Midbrain (tissue), 1 donor: ENCODE measurements around the gene MB21D2.
A peak's percentile ranks its signal among the peaks of the same experiment; 100 is the strongest.
"Not testable (repeated sequence)": the region's sequence is repeated elsewhere in the genome, so short reads cannot be mapped to it uniquely, and the experiment has no call there.

ENCODE experiments used
- DNase-seq: peaks from one replicate; lab custom pipeline; 2025; lab: John Stamatoyannopoulos, UW

The MB21D2 gene

GRCh38 chr3:192917404-192918274 lies at the start of gene MB21D2:
Gene MB21D2, minus strand, starts transcription at chr3:192917856. Its CDS starts 16 bp downstream, at chr3:192917840.
- DNase-seq: peak; percentile 87

GRCh38 chr3:192964959-192965719 lies 47.5 kb upstream of the MB21D2 start:
- DNase-seq: not testable (repeated sequence)

GRCh38 chr3:192959773-192960172 lies 42.1 kb upstream of the MB21D2 start:
- DNase-seq: no peak

- no peak for DNase-seq
These were observed 40.7 kb upstream of the MB21D2 start for GRCh38 chr3:192958219-192958872.

GRCh38 chr3:192957441-192958021 lies 39.9 kb upstream of the MB21D2 start:
- DNase-seq: peak; percentile 29

- no peak for DNase-seq
These were observed 36.3 kb upstream of the MB21D2 start for GRCh38 chr3:192953926-192954325.

- no peak for DNase-seq
These were observed 29.8 kb upstream of the MB21D2 start for GRCh38 chr3:192947421-192947820.

- no peak for DNase-seq
These were observed 25.7 kb upstream of the MB21D2 start for GRCh38 chr3:192943393-192943792.

- DNase-seq: no peak
These were observed 25.0 kb upstream of the MB21D2 start for GRCh38 chr3:192942625-192943024.

- DNase-seq: no peak
These were observed 22.5 kb upstream of the MB21D2 start for GRCh38 chr3:192940129-192940528.

- DNase-seq: no peak
These were observed 17.8 kb upstream of the MB21D2 start for GRCh38 chr3:192935441-192935840.

GRCh38 chr3:192933779-192934460 lies 16.3 kb upstream of the MB21D2 start:
- DNase-seq: no peak

GRCh38 chr3:192933259-192933658 lies 15.6 kb upstream of the MB21D2 start:
- DNase-seq: no peak

- no peak for DNase-seq
These were observed 14.2 kb upstream of the MB21D2 start for GRCh38 chr3:192931825-192932224.

- no peak for DNase-seq
These were observed 12.9 kb upstream of the MB21D2 start for GRCh38 chr3:192930577-192930976.

GRCh38 chr3:192929755-192930547 lies 12.3 kb upstream of the MB21D2 start:
- DNase-seq: peak; percentile 14

- no peak for DNase-seq
These were observed 11.5 kb upstream of the MB21D2 start for GRCh38 chr3:192929146-192929545.

- no peak for DNase-seq
These were observed 11.1 kb upstream of the MB21D2 start for GRCh38 chr3:192928720-192929119.

GRCh38 chr3:192928016-192928415 lies 10.4 kb upstream of the MB21D2 start:
- DNase-seq: no peak

- no peak for DNase-seq
These were observed 9.4 kb upstream of the MB21D2 start for GRCh38 chr3:192927016-192927415.

- DNase-seq: no peak
These were observed 6.1 kb upstream of the MB21D2 start for GRCh38 chr3:192923731-192924130.
